ENCODE results near the gene TTC16. TPM values are rescaled to one million over a fixed set of nuclear protein-coding genes. Genes with fewer than 3 reads are reported as not detected.

The TTC16 gene
- polyA plus RNA-seq, 1 donor from 2014 or later: 0.11 TPM

DNA sequence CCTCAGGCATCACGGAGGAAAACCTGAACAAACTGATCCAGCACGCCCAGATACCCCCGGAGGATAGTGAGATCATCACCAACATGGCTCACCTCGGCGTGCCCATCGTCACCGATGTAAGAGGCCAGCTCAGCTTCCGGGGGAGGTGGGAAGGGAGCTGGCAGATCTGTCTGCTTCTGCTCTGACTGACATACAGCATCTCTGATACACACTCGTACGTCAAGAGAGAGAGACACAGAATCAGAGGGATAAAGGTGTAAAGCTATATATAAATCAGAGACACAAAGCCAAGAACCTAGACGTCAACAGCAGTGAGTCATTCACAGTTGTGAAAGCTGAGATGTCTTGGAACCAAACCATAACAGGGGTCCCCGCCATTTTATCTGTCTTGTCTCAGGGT, 39.2 kb upstream of the TTC16 start:
- Histone ChIP-seq H4K20me1 (ENCODE audit: insufficient read depth) (no peaks in the 10 kb centered on the region), H3K9ac (ENCODE audit: low read length) (no peak overlapping the region), H3K36me3 (ENCODE audit: insufficient read depth, low read length) (peaks cover 18% of the 10 kb centered on the region), H2AFZ (ENCODE audit: low read depth, low read length) (no peak overlapping the region), H3K9me3 (ENCODE audit: low read length) (no peaks in the 10 kb centered on the region), H3F3A (ENCODE audit: insufficient read depth, low read length, poor library complexity, severe bottlenecking) (no peaks in the 10 kb centered on the region), H3K9me2 (ENCODE audit: insufficient read depth, low read length) (no peaks in the 10 kb centered on the region), H3K4me2 (ENCODE audit: low read length) (no peak overlapping the region), H3K27ac (ENCODE audit: low read length) (no peak overlapping the region), H3K4me3 (ENCODE audit: low read length) (no peak overlapping the region), H3K27me3 (ENCODE audit: insufficient read depth, low read depth, low read length) (no peaks in the 10 kb centered on the region), H3K79me2 (replicated peaks; ENCODE audit: insufficient read depth, low read length) (no peaks in the 10 kb centered on the region)
- TF ChIP-seq RAD21 (conservative IDR thresholded peaks at IDR 0.05) (no peak), EZH2 (IDR thresholded peaks at IDR 0.05; ENCODE audit: borderline replicate concordance, insufficient read depth, low read length, poor library complexity, severe bottlenecking) (no peak), POLR2AphosphoS5 (IDR thresholded peaks at IDR 0.05) (no peak), MXI1 (conservative IDR thresholded peaks at IDR 0.05; ENCODE audit: poor library complexity, severe bottlenecking) (no peak), SMC3 (conservative IDR thresholded peaks at IDR 0.05; ENCODE audit: poor library complexity) (no peak), EP300 (conservative IDR thresholded peaks at IDR 0.05; ENCODE audit: poor library complexity, severe bottlenecking) (no peak), TAF1 (IDR thresholded peaks at IDR 0.05; ENCODE audit: low read depth) (no peak)
- TF ChIP-seq, protein P1, sequence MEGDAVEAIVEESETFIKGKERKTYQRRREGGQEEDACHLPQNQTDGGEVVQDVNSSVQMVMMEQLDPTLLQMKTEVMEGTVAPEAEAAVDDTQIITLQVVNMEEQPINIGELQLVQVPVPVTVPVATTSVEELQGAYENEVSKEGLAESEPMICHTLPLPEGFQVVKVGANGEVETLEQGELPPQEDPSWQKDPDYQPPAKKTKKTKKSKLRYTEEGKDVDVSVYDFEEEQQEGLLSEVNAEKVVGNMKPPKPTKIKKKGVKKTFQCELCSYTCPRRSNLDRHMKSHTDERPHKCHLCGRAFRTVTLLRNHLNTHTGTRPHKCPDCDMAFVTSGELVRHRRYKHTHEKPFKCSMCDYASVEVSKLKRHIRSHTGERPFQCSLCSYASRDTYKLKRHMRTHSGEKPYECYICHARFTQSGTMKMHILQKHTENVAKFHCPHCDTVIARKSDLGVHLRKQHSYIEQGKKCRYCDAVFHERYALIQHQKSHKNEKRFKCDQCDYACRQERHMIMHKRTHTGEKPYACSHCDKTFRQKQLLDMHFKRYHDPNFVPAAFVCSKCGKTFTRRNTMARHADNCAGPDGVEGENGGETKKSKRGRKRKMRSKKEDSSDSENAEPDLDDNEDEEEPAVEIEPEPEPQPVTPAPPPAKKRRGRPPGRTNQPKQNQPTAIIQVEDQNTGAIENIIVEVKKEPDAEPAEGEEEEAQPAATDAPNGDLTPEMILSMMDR (IDR thresholded peaks at IDR 0.05; ENCODE audit: poor library complexity, severe bottlenecking): no peak
- TF ChIP-seq, protein P2, sequence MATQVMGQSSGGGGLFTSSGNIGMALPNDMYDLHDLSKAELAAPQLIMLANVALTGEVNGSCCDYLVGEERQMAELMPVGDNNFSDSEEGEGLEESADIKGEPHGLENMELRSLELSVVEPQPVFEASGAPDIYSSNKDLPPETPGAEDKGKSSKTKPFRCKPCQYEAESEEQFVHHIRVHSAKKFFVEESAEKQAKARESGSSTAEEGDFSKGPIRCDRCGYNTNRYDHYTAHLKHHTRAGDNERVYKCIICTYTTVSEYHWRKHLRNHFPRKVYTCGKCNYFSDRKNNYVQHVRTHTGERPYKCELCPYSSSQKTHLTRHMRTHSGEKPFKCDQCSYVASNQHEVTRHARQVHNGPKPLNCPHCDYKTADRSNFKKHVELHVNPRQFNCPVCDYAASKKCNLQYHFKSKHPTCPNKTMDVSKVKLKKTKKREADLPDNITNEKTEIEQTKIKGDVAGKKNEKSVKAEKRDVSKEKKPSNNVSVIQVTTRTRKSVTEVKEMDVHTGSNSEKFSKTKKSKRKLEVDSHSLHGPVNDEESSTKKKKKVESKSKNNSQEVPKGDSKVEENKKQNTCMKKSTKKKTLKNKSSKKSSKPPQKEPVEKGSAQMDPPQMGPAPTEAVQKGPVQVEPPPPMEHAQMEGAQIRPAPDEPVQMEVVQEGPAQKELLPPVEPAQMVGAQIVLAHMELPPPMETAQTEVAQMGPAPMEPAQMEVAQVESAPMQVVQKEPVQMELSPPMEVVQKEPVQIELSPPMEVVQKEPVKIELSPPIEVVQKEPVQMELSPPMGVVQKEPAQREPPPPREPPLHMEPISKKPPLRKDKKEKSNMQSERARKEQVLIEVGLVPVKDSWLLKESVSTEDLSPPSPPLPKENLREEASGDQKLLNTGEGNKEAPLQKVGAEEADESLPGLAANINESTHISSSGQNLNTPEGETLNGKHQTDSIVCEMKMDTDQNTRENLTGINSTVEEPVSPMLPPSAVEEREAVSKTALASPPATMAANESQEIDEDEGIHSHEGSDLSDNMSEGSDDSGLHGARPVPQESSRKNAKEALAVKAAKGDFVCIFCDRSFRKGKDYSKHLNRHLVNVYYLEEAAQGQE (IDR thresholded peaks at IDR 0.05; ENCODE audit: borderline replicate concordance): no peak

DNA sequence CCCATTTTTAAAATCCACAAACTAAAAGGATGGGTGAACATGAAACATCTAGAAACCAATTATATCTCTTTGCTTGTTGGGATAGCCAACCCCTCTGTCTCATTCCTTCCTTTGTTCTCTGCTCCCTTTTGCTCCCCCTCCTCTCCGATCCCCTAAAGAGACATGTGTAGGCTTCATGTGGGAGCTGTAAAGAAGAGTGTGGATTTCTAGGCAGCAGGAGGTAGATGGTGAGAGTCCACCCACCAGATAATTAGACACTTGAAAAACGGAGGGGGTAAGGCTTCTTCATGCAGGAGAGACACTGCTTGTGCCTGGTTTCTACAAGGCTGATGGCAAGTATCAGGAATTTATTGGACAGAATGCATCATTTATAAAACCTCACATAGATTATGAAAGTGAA, 36.4 kb upstream of the TTC16 start:
- H2AFZ ChIP-seq (ENCODE audit: low read depth, low read length): no peak overlapping the region
- H3K9me2 ChIP-seq (ENCODE audit: insufficient read depth, low read length): no peaks in the 10 kb centered on the region
- H3K4me2 ChIP-seq (ENCODE audit: low read length): no peak overlapping the region
- H4K20me1 ChIP-seq (ENCODE audit: insufficient read depth): peaks cover under 1% of the 10 kb centered on the region
- H3K27ac ChIP-seq (ENCODE audit: low read length): no peak overlapping the region
- no peaks in the 10 kb centered on the region for H3K9me3 ChIP-seq (ENCODE audit: low read length)
- no peak overlapping the region for H3K4me3 ChIP-seq (ENCODE audit: low read length)
- no peaks in the 10 kb centered on the region for H3F3A ChIP-seq (ENCODE audit: insufficient read depth, low read length, poor library complexity, severe bottlenecking)
- no peaks in the 10 kb centered on the region for H3K27me3 ChIP-seq (ENCODE audit: insufficient read depth, low read depth, low read length)
- H3K79me2 ChIP-seq (replicated peaks; ENCODE audit: insufficient read depth, low read length): no peaks in the 10 kb centered on the region
- no peak overlapping the region for H3K9ac ChIP-seq (ENCODE audit: low read length)
- TF ChIP-seq SMC3 (conservative IDR thresholded peaks at IDR 0.05; ENCODE audit: poor library complexity) (no peak), EP300 (conservative IDR thresholded peaks at IDR 0.05; ENCODE audit: poor library complexity, severe bottlenecking) (no peak), TAF1 (IDR thresholded peaks at IDR 0.05; ENCODE audit: low read depth) (no peak), EZH2 (IDR thresholded peaks at IDR 0.05; ENCODE audit: borderline replicate concordance, insufficient read depth, low read length, poor library complexity, severe bottlenecking) (no peak), MXI1 (conservative IDR thresholded peaks at IDR 0.05; ENCODE audit: poor library complexity, severe bottlenecking) (no peak), POLR2AphosphoS5 (IDR thresholded peaks at IDR 0.05) (no peak), RAD21 (conservative IDR thresholded peaks at IDR 0.05) (no peak)
- TF ChIP-seq, protein P1 (IDR thresholded peaks at IDR 0.05; ENCODE audit: poor library complexity, severe bottlenecking): no peak
- TF ChIP-seq, protein P2 (IDR thresholded peaks at IDR 0.05; ENCODE audit: borderline replicate concordance): no peak
- H3K36me3 ChIP-seq (ENCODE audit: insufficient read depth, low read length): peaks cover 15% of the 10 kb centered on the region

Data from neural cell (in vitro differentiated cells).